ENCODE measurements around the gene MARCKS.

The MARCKS gene

DNA sequence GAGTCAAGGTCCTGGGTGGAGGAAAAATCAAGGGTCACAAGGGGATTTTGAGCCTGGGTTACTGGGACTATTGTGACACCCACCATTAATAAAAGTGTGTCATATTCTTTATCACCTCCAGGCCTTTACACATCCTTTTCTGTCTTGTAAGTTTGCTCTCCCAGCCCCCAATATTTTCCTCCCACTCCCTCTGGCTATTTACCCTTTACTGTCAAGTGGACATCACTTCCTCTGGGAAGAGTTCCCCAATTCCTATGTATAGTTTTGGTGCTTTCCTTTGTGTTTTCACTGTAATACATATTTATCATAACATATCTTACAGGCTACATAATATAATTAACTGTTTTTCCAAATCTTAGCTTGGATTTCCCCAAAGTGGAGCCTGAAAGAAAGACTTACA lies 36.3 kb downstream of the MARCKS start:
- TF ChIP-seq, protein P1, sequence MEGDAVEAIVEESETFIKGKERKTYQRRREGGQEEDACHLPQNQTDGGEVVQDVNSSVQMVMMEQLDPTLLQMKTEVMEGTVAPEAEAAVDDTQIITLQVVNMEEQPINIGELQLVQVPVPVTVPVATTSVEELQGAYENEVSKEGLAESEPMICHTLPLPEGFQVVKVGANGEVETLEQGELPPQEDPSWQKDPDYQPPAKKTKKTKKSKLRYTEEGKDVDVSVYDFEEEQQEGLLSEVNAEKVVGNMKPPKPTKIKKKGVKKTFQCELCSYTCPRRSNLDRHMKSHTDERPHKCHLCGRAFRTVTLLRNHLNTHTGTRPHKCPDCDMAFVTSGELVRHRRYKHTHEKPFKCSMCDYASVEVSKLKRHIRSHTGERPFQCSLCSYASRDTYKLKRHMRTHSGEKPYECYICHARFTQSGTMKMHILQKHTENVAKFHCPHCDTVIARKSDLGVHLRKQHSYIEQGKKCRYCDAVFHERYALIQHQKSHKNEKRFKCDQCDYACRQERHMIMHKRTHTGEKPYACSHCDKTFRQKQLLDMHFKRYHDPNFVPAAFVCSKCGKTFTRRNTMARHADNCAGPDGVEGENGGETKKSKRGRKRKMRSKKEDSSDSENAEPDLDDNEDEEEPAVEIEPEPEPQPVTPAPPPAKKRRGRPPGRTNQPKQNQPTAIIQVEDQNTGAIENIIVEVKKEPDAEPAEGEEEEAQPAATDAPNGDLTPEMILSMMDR (IDR thresholded peaks at IDR 0.05) = no peak

DNA sequence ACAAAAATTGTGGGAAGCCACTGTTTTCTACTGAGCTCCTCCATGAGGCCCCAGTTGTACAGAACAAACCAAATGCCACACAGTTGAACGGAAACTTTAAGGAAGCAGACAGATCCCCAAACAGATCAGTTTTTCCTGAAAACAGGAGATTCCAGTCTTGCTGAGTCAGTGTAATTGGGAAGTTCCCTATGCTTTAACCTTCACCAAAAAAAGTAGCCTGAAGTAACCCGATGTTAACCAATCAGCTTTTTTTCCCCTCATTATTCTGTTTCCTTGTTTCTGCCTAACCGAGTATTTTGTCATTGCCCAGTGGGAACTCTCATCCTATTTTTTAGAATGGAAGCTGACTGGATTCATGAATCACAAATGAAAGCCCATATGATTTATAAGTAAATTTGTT lies 36.7 kb downstream of the MARCKS start:
- TF ChIP-seq, protein P1 (IDR thresholded peaks at IDR 0.05) = no peak

DNA sequence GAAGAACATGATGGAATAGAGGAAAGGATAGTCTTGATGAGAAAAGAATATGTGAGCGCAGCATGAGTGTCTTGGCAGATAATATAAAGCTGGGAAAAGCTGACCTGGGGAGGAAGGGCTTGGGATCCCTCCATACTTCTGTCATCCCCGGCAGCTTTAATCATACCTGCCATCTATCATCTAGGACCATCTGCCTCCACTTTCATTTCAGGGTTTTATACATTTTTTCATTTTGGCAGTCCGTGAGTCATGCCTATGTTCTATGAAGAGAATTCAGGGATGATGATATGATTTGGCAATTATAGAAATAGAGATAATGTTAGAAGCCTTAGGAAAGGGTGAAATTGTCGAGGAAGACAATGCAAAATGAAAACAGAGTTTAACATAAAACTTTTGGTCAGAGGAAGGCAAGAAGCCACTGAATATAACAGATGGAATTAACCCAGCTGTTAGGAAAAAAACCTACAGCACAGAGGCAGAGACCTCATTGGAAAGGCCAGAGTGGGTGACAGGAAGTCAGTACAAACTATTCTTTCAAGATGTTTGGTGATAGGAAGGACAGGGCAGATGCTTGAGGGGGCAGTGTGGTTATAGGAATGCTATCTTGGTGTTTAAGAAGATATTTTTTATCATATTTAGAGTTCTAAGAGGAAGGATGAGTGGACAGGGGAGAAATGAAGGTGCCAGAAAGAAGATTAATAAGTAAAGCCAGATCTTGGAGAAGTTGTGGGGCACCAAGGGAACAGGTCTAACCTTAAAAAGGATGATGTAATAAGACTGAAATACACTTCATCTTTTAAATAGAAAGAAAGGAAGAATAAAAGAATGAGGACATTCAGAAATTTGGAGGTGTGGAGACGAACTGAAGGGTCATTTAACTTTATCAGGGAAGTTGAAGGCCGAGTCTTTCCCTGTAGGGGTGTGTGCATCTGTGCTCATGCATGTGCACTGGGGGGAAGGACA lies 37.8 kb downstream of the MARCKS start:
- TF ChIP-seq, protein P1 (IDR thresholded peaks at IDR 0.05) = no peak

DNA sequence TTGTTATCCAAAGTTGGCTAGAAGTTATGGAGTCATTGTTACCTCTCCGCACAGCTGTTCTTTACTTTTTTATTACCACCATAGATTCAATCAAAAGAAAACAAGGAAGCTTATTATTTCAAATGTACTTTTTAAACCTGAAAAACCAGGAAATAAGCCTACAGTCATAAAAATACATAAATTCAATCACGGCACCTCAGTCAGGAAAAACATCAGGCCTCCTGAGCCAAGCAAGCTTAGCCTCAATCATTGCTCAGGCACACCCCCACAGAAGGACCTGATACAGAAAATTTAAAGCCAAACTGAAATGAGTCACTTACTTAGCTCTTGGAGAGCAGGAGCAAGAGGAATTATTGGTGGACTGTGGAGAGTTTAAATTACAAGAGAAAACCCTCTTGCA lies 44.3 kb downstream of the MARCKS start:
- TF ChIP-seq, protein P1 (IDR thresholded peaks at IDR 0.05) = no peak

DNA sequence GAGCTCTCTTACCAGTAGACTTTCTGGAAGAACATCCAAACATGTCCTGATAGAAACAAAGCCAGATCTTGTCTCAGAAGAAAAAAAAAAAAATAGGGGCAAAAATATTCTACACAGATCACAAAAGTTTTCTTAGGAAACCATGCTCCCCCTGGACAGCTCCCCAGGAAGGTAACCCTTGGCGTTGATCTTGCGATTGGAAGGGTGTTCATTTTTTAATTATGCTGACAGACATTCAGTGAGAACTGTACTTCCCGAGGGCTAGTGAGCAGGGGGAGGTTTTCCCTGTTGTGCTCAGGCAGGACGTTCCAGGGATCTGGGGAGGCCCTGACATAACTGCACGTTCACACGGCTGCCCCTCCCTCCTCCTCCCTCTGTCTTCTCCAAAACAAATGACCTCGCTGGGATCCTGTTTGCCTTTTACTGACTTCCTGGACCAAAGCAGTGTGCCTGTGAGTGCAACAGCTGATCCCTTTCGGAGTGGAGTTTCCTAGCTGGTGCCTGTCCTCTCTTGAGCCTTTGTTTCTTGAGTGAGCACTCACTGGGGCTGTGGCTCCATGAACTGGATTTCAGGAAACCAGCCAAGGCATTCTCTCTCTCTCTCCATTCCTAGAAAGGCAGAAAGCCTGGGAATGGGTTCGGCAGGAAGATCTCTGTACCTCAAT lies 46.7 kb downstream of the MARCKS start:
- TF ChIP-seq, protein P1 (IDR thresholded peaks at IDR 0.05) = no peak

DNA sequence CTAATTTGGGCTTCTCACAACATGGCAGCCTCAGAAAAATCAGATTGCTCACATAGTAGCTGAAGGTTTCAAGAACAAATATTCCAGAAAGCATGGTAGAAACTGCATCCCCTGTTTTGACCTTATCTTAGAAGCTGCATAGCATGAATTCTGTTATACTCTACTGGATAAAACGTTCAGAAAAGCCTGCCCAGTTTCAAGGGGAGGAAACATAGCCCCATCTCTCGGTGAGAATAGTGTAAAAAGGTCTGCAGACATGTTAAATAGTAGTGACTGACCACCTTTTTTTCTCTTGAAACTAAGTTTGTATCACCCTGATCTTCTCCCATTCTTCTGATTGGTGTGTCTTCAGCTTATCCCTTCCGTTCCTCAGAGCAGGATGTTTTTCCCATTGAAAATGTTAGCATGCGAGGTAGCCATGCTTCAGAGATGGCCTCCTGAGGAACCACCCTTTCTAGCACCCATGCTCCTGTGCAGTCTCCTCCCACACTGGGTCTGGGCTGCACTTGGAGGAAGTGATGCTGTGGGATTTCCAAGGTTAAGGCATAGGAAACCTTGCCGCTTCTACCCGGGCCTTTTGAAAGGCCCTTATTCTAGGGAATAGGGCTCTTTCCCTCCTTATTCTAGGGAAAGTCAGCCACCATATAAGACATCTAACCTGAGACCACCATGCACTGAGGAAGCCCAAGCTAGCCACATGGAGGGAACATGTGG lies 50.1 kb downstream of the MARCKS start:
- TF ChIP-seq, protein P1 (IDR thresholded peaks at IDR 0.05) = no peak

DNA sequence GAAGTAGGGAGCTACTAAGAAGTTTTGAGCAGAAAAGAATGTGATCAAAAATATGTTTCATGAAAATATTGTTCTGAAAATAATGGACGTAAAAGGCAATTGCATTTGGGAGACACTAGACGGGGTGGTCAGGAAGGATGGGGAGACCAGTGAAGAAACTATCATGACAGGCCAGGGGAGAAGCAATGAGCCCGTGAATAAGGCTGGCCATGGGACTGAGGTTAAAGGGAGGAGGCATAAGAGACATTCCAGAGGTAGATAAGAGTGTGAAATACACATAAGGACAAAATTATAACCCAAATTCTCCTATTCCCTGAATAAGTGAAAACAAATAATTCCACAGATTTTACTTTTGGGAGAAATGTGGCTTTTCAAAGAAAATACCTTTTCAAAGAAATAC lies 51.7 kb downstream of the MARCKS start:
- TF ChIP-seq, protein P1 (IDR thresholded peaks at IDR 0.05) = no peak

All from LNCAP (cell line).